NB4 (cell line): ENCODE results near the gene CCIN.

Experiments
- DNase-seq: peaks from one replicate; pipeline ENCODE4 v3.0.0; 2010; ENCODE audit warnings: low read depth
- H3K4me3 ChIP-seq: one replicate; pipeline ENCODE4 v1.5.1; 2011; ENCODE audit warnings: mild to moderate bottlenecking, low read depth, low read length, moderate library complexity
- CTCF ChIP-seq: IDR thresholded peaks from one replicate; pipeline ENCODE4 v1.5.1; 2012; ENCODE audit warnings: low read depth, low read length
- MAX ChIP-seq: IDR thresholded peaks from 2 replicates; pipeline ENCODE4 v1.6.1; 2011; ENCODE audit warnings: low read depth, low read length
- MYC ChIP-seq: IDR thresholded peaks from 2 replicates; pipeline ENCODE4 v1.6.1; 2011; ENCODE audit warnings: low read depth, low read length
- POLR2A ChIP-seq: IDR thresholded peaks from 2 replicates; pipeline ENCODE4 v1.6.1; 2011; ENCODE audit warnings: mild to moderate bottlenecking; ENCODE audit not compliant: insufficient read length; ENCODE audit errors: extremely low read depth

Gene CCIN

DNA sequence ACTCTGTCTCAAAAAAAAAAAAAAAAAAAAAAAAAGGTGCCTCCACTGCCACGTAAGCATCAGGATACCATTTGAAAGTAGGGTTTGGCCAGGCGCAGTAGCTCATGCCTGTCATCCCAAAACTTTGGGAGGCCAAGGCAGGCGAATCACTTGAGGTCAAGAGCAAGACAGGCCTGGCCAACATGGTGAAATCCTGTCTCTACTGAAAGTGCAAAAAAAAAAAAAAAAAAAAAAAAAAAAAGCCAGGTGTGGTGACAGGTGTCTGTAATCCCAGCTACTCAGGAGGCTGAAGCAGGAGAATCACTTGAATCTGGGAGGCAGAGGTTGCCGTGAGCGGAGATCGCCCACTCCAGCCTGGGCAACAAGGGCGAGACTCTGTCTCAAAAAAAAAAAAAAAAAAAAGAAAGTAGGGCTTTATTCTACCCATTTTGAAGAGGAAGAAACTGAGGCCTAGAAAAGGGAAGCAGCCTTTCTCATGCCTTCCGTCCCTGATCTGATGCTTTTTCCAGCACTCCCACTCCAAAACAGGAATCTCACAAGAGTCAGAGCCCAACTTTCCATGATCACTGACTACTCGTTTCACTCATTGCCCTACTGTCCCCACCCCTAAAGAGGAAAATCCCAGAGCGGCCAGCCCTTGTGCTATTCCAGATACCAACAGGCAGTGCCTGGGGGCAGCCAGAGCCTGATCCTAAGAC, 16.3 kb upstream of the CCIN start:
- H3K4me3 ChIP-seq: no peak overlapping the region
- DNase-seq: no peak
- no peak for TF ChIP-seq POLR2A
- no peak for TF ChIP-seq CTCF
- no peak for TF ChIP-seq MYC
- TF ChIP-seq MAX: no peak

DNA sequence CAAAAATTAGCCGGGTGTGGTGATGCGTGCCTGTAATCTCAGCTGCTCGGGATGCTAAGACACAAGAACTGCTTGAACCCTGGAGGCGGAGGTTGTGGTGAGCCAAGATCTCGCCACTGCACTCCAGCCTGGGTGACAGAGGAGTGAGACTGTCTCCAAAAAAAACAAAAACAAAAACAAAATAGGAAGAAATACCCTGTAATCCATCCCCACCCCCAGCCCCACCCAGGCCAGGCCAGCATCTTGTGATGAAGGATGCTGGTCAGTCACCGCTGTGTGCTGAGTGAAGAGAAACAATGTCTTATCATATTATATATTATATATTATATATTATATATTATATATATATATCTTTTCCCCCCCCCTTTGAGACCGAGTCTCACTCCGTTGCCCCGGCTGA, 15.4 kb upstream of the CCIN start:
- TF ChIP-seq POLR2A (no peak), MYC (no peak), CTCF (no peak), MAX (no peak)
- H3K4me3 ChIP-seq: no peak overlapping the region
- no peak for DNase-seq

DNA sequence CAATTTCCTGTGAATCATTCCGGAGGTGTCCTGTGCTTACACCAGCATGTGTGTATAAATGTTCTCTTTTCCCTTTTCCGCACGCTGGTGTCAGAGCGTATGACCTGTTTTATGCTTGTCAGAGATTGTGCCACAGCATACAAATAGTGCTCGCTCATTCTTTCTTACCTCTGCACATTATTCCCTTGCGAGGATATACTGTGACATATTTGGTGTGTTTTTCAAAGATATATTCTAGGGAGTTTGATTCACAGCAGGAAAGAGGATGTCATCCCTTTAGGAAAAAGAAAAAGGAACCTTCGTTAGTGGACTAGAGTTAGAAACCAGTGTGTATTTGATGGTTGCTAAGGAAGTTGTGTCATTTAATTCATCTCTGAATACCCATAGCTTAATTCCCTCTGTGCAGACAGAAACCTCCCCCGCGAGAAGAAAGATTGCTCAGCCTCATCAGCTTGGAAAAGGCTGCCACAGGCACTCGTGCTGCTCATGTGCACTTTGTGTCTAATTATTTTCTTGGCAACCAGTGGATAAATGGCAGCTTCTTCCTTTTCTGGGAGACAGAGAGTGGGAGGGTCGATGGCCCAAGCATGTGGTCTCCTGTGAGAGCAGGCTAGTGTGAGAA, 14.7 kb upstream of the CCIN start:
- TF ChIP-seq CTCF (no peak), MAX (peak; percentile 77), MYC (peak; percentile 73), POLR2A (no peak)
- peak; percentile 83 for DNase-seq
- peak overlapping the region; percentile 25 for H3K4me3 ChIP-seq

DNA sequence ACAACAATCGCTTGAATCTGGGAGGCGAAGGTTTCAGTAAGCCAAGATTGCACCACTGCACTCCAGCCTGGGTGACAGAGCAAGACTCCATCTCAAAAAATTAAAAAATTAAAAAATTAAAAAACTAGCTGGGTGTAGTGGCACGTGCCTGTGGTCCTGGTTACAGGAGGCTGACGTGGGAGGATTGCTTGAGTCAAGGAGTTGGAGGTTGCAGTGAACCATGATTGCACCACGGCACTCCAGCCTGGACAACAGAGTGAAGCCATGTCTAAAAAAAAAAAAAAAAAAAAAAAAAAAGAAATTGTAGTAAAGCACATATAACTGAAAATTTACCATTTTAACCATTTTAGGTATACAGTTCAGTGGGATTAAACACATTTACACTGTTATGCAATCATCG, 13.1 kb upstream of the CCIN start:
- TF ChIP-seq MAX: no peak
- TF ChIP-seq CTCF: no peak
- no peak for TF ChIP-seq MYC
- TF ChIP-seq POLR2A: no peak
- no peak for DNase-seq
- no peak overlapping the region for H3K4me3 ChIP-seq

GRCh38 chr9:36158122-36158521, 11.1 kb upstream of the CCIN start:
- TF ChIP-seq MYC (no peak), CTCF (no peak), POLR2A (no peak), MAX (no peak)
- H3K4me3 ChIP-seq: no peak overlapping the region
- DNase-seq: peak; percentile 42
